MM.1S (cell line): ENCODE results near the gene UGT1A5.

Experiments used
- DNase-seq: peaks from one replicate; pipeline ENCODE4 v3.0.0-alpha.2; 2015
- H2AFZ ChIP-seq: fragments of 300-600 bp; sonication (generic); 2 replicates; pipeline ENCODE4 v1.6.0; 2016; ENCODE audit warnings: antibody characterized with exemption, low read length
- H3F3A ChIP-seq: fragments of 300-600 bp; sonication (generic); 2 replicates; pipeline ENCODE4 v1.6.1; 2016; ENCODE audit warnings: mild to moderate bottlenecking, antibody characterized with exemption, low read length, moderate library complexity, mixed read lengths; ENCODE audit not compliant: insufficient read depth
- H3K27ac ChIP-seq: fragments of 300-600 bp; sonication (generic); 2 replicates; pipeline ENCODE4 v1.5.1; 2016; ENCODE audit warnings: mild to moderate bottlenecking, low read length
- H3K27me3 ChIP-seq: fragments of 300-600 bp; sonication (generic); replicated peaks from 2 replicates; pipeline ENCODE4 v1.6.0; 2016; ENCODE audit warnings: low read length; ENCODE audit not compliant: insufficient read depth
- H3K36me3 ChIP-seq: fragments of 300-600 bp; sonication (generic); replicated peaks from 2 replicates; pipeline ENCODE4 v1.6.1; 2016; ENCODE audit warnings: mild to moderate bottlenecking, low read length, mixed read lengths; ENCODE audit not compliant: insufficient read depth
- H3K4me1 ChIP-seq: fragments of 300-600 bp; sonication (generic); 2 replicates; pipeline ENCODE4 v1.6.1; 2016; ENCODE audit warnings: low read length, mixed read lengths
- H3K4me2 ChIP-seq: fragments of 300-600 bp; sonication (generic); 2 replicates; pipeline ENCODE4 v1.6.0; 2016; ENCODE audit warnings: low read depth, low read length
- H3K4me3 ChIP-seq: fragments of 300-600 bp; sonication (generic); 2 replicates; pipeline ENCODE4 v1.5.1; 2016; ENCODE audit warnings: low read length, mixed read lengths
- H3K79me2 ChIP-seq: fragments of 300-600 bp; sonication (generic); 2 replicates; pipeline ENCODE4 v1.6.1; 2016; ENCODE audit warnings: mixed run types, low read length, mixed read lengths
- H3K9ac ChIP-seq: fragments of 300-600 bp; sonication (generic); 2 replicates; pipeline ENCODE4 v1.6.1; 2016; ENCODE audit warnings: low read length, mixed read lengths
- H3K9me2 ChIP-seq: fragments of 300-600 bp; sonication (generic); replicated peaks from 2 replicates; pipeline ENCODE4 v1.6.1; 2016; ENCODE audit warnings: mild to moderate bottlenecking, low read length, mixed read lengths; ENCODE audit not compliant: insufficient read depth
- H3K9me3 ChIP-seq: fragments of 300-600 bp; sonication (generic); replicated peaks from 2 replicates; pipeline ENCODE4 v1.6.1; 2016; ENCODE audit warnings: mild to moderate bottlenecking, low read length, mixed read lengths; ENCODE audit not compliant: insufficient read depth
- H4K20me1 ChIP-seq: fragments of 300-600 bp; sonication (generic); 2 replicates; pipeline ENCODE4 v1.6.1; 2016; ENCODE audit warnings: mild to moderate bottlenecking, low read length, moderate library complexity, mixed read lengths; ENCODE audit not compliant: insufficient read depth
- EZH2 ChIP-seq: fragments of 300-600 bp; sonication (generic); optimal IDR thresholded peaks from 2 replicates; pipeline ENCODE3; 2017; ENCODE audit warnings: low read depth, mild to moderate bottlenecking, antibody characterized with exemption, low read length, mixed read lengths
- EZH2phosphoT487 ChIP-seq: fragments of 300-600 bp; sonication (generic); IDR thresholded peaks from 2 replicates; pipeline ENCODE4 v1.6.1; 2018; ENCODE audit warnings: antibody characterized with exemption, low read length
- TF ChIP-seq, protein P1 (sequence below): fragments of 300-600 bp; sonication (generic); IDR thresholded peaks from 2 replicates; pipeline ENCODE4 v1.5.1; 2016; ENCODE audit warnings: antibody characterized with exemption, low read length, mixed read lengths

UGT1A5 gene

GRCh38 chr2:233779722-233780121 lies 67.0 kb downstream of the UGT1A5 start:
- no peak overlapping the region for H3K27ac ChIP-seq
- H3K4me1 ChIP-seq: no peaks in the 10 kb centered on the region
- no peaks in the 10 kb centered on the region for H3K27me3 ChIP-seq
- DNase-seq: no peak
- no peak overlapping the region for H3K4me3 ChIP-seq
- H3K9ac ChIP-seq: no peak overlapping the region
- no peak for TF ChIP-seq EZH2phosphoT487
- TF ChIP-seq EZH2: no peak
- TF ChIP-seq, protein P1, sequence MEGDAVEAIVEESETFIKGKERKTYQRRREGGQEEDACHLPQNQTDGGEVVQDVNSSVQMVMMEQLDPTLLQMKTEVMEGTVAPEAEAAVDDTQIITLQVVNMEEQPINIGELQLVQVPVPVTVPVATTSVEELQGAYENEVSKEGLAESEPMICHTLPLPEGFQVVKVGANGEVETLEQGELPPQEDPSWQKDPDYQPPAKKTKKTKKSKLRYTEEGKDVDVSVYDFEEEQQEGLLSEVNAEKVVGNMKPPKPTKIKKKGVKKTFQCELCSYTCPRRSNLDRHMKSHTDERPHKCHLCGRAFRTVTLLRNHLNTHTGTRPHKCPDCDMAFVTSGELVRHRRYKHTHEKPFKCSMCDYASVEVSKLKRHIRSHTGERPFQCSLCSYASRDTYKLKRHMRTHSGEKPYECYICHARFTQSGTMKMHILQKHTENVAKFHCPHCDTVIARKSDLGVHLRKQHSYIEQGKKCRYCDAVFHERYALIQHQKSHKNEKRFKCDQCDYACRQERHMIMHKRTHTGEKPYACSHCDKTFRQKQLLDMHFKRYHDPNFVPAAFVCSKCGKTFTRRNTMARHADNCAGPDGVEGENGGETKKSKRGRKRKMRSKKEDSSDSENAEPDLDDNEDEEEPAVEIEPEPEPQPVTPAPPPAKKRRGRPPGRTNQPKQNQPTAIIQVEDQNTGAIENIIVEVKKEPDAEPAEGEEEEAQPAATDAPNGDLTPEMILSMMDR: no peak
- no peaks in the 10 kb centered on the region for H3K36me3 ChIP-seq
- H3K79me2 ChIP-seq: no peaks in the 10 kb centered on the region
- no peak overlapping the region for H3K4me2 ChIP-seq
- no peaks in the 10 kb centered on the region for H4K20me1 ChIP-seq
- no peaks in the 10 kb centered on the region for H3F3A ChIP-seq
- no peaks in the 10 kb centered on the region for H3K9me2 ChIP-seq
- no peaks in the 10 kb centered on the region for H3K9me3 ChIP-seq
- no peak overlapping the region for H2AFZ ChIP-seq

DNA sequence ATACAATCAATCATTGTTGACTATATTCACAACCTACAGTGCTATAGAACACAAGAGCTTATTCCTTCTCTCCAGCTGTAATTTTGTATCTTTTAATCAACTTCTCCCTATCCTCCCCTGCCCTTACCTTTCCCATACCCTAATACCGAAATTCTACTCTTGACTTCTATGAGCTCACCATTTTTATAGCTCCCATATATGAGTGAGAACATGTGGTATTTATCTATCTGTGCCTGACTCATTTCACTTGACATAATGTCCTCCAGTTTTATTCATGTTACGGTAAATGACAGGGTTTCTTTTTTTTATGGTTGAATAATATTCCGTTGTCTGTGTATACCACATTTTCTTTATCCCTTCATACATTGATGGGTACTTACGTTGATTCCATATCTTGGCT lies 68.1 kb downstream of the UGT1A5 start:
- H4K20me1 ChIP-seq: no peaks in the 10 kb centered on the region
- H3K9me3 ChIP-seq: no peaks in the 10 kb centered on the region
- H3K27me3 ChIP-seq: no peaks in the 10 kb centered on the region
- H3K9ac ChIP-seq: no peak overlapping the region
- no peak overlapping the region for H3K27ac ChIP-seq
- no peak overlapping the region for H3K4me2 ChIP-seq
- H3K4me3 ChIP-seq: no peak overlapping the region
- no peaks in the 10 kb centered on the region for H3K36me3 ChIP-seq
- H2AFZ ChIP-seq: no peak overlapping the region
- H3F3A ChIP-seq: no peaks in the 10 kb centered on the region
- no peaks in the 10 kb centered on the region for H3K79me2 ChIP-seq
- TF ChIP-seq EZH2phosphoT487 (no peak), EZH2 (no peak)
- TF ChIP-seq, protein P1: no peak
- no peaks in the 10 kb centered on the region for H3K4me1 ChIP-seq
- no peak for DNase-seq
- H3K9me2 ChIP-seq: no peaks in the 10 kb centered on the region

DNA sequence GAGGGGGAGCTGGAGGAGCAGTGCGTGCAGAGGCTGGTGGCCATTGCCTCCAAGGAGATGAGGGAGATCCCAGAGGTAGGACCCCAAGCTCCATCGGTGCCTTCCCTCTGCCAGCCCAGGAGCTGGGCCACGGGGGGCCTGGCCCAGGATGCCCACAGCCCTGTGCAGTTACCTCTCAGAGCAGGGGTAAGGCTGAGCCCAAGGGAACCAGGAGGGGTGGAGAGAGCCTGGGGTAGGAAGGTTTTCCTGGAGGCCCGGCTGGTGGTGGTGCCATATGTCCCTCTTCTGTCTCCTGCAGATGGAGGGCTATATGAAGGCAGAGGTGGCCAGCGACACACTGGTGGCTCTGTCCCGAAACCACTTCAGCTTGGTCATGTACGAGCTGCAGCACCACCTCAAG lies 76.8 kb downstream of the UGT1A5 start:
- Histone ChIP-seq H3K9ac (no peak overlapping the region), H3F3A (no peaks in the 10 kb centered on the region), H3K9me3 (no peaks in the 10 kb centered on the region), H3K27ac (no peak overlapping the region), H3K79me2 (no peaks in the 10 kb centered on the region), H3K36me3 (no peaks in the 10 kb centered on the region), H3K9me2 (no peaks in the 10 kb centered on the region), H3K27me3 (no peaks in the 10 kb centered on the region), H3K4me2 (no peak overlapping the region), H3K4me3 (no peak overlapping the region), H3K4me1 (no peaks in the 10 kb centered on the region), H4K20me1 (no peaks in the 10 kb centered on the region), H2AFZ (no peak overlapping the region)
- DNase-seq: no peak
- no peak for TF ChIP-seq EZH2
- TF ChIP-seq, protein P1: no peak
- TF ChIP-seq EZH2phosphoT487: no peak
